GM10248 (cell line): ENCODE results near the gene SPX.

ENCODE experiments used
- CTCF ChIA-PET: fragments of 300-600 bp; sonication (Branson Sonifier 250); formaldehyde crosslinking; extraction: SDS; loops from one replicate; lab custom pipeline; 2021; ENCODE audit warnings: antibody characterized with exemption; lab: Yijun Ruan, JAX
- POLR2A ChIA-PET: fragments of 350-650 bp; sonication (Branson Sonifier 250); formaldehyde crosslinking; extraction: SDS; loops from one replicate; lab custom pipeline; 2020; ENCODE audit warnings: antibody characterized with exemption; lab: Yijun Ruan, JAX
- DNase-seq: peaks from one replicate; pipeline ENCODE4 v3.0.0; 2012; ENCODE audit errors: extremely low spot score
- TF ChIP-seq, protein P1 (sequence below): IDR thresholded peaks from 2 replicates; pipeline ENCODE4 v1.5.1; 2012; ENCODE audit warnings: mild to moderate bottlenecking, low read depth; ENCODE audit errors: extremely low read depth, missing control alignments, control extremely low read depth

The SPX gene

DNA sequence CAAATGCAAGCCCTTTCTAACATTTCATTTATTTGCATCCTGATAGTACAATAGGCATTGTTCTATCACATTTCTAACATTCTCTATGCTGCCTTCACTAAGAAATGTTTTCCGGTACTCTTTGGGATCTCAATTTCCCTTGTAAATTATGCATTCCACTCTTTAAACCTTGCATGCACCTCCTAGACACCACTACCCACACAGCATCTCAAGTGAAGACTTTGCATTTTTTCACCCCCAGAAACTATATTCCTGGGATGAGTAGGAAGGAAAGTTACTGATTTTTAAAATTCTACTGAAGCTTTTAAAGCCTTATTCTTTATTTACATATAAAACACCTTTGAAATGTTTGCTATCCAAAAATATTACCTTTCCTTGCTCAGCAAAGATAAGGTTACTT, 51.4 kb downstream of the SPX start:
- ChIA-PET CTCF (interaction anchor here (0.6 kb wide), 1 partner anchor 260 kb away, joined by 3 read pairs; no protein-coding TSS in a partner anchor), POLR2A (no interaction called here)
- TF ChIP-seq, protein P1, sequence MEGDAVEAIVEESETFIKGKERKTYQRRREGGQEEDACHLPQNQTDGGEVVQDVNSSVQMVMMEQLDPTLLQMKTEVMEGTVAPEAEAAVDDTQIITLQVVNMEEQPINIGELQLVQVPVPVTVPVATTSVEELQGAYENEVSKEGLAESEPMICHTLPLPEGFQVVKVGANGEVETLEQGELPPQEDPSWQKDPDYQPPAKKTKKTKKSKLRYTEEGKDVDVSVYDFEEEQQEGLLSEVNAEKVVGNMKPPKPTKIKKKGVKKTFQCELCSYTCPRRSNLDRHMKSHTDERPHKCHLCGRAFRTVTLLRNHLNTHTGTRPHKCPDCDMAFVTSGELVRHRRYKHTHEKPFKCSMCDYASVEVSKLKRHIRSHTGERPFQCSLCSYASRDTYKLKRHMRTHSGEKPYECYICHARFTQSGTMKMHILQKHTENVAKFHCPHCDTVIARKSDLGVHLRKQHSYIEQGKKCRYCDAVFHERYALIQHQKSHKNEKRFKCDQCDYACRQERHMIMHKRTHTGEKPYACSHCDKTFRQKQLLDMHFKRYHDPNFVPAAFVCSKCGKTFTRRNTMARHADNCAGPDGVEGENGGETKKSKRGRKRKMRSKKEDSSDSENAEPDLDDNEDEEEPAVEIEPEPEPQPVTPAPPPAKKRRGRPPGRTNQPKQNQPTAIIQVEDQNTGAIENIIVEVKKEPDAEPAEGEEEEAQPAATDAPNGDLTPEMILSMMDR: no peak
- no peak for DNase-seq

DNA sequence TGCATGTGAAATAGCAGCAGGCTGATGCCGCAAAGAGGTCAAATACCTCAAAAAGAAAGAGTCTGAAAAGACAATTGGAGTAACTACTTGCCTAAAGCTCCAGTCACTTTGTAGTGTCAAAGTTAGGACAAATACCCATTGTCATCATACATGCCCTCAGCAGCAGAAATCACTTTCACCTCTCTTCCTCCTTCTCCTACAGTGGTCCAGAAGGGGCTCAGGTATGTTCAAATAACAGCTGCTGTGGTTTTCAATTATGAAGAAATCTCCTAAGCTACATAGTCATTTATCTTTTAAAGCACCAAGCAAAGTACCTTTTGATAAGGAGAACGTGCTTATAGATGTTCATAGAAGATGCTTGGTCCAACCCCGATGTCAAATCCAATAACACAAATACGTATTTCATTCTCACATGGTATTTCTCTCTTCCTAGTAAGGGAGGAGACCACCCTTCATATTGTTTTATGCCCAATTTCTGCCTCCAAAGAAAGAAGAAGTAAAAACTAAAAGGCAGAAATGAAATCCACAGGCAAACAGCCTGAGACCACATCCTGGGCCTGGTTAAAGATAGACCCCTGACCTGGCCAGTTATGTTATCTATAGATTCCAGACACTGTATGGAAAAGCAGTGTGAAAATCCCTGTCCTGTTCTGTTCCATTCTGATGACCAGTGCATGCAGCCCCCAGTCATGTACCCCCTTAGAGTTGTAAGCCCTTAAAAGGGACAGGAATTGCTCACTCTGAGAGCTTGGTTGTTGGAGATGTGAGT, 54.8 kb downstream of the SPX start:
- DNase-seq: no peak
- TF ChIP-seq, protein P1: no peak
- CTCF ChIA-PET: no interaction called here
- POLR2A ChIA-PET: no interaction called here
